Esophagus muscularis mucosa (tissue), 3 donors: ENCODE measurements around the gene CARF.

ENCODE experiments used
- POLR2A ChIP-seq: fragments of 450-650 bp; IDR thresholded peaks from one replicate; pipeline ENCODE4 v1.6.1; 2017; ENCODE audit warnings: antibody characterized with exemption, moderate library complexity, mild to moderate bottlenecking, low read depth
- POLR2AphosphoS5 ChIP-seq, 2 donors: sonication (generic); formaldehyde crosslinking; IDR thresholded peaks; one replicate each; pipeline ENCODE4 v1.6.1; 2017; ENCODE audit warnings: antibody characterized with exemption in 2 of 2
- TF ChIP-seq, protein P1 (sequence below), 3 experiments: fragments of 200-600 bp in 2 of 3; fragments of 450-650 bp in 1 of 3; sonication (generic) in 2 of 3; IDR thresholded peaks; one replicate each; pipeline ENCODE4 v1.5.1; 2017 to 2019; ENCODE audit warnings: antibody characterized with exemption in 3 of 3, mild to moderate bottlenecking in 2 of 3, moderate library complexity in 1 of 3

GRCh38 chr2:202965810-202966460 lies 53.9 kb downstream of the CARF start:
- TF ChIP-seq, protein P1, sequence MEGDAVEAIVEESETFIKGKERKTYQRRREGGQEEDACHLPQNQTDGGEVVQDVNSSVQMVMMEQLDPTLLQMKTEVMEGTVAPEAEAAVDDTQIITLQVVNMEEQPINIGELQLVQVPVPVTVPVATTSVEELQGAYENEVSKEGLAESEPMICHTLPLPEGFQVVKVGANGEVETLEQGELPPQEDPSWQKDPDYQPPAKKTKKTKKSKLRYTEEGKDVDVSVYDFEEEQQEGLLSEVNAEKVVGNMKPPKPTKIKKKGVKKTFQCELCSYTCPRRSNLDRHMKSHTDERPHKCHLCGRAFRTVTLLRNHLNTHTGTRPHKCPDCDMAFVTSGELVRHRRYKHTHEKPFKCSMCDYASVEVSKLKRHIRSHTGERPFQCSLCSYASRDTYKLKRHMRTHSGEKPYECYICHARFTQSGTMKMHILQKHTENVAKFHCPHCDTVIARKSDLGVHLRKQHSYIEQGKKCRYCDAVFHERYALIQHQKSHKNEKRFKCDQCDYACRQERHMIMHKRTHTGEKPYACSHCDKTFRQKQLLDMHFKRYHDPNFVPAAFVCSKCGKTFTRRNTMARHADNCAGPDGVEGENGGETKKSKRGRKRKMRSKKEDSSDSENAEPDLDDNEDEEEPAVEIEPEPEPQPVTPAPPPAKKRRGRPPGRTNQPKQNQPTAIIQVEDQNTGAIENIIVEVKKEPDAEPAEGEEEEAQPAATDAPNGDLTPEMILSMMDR (IDR thresholded peaks at IDR 0.05), result no peak
- TF ChIP-seq POLR2A (no peak), POLR2AphosphoS5 (IDR thresholded peaks at IDR 0.05) (no peak)
